PC-9 (cell line): ENCODE measurements around the gene EHBP1.

Experiments used
- CTCF ChIP-seq: fragments of 200-600 bp; sonication (generic); conservative IDR thresholded peaks from 2 replicates; pipeline ENCODE4 v1.6.1; 2017; ENCODE audit warnings: mixed run types, antibody characterized with exemption, mild to moderate bottlenecking, moderate library complexity
- EZH2 ChIP-seq: fragments of 200-600 bp; sonication (generic); IDR thresholded peaks from 2 replicates; pipeline ENCODE4 v1.8.0; 2017; ENCODE audit warnings: antibody characterized with exemption, low read depth

DNA sequence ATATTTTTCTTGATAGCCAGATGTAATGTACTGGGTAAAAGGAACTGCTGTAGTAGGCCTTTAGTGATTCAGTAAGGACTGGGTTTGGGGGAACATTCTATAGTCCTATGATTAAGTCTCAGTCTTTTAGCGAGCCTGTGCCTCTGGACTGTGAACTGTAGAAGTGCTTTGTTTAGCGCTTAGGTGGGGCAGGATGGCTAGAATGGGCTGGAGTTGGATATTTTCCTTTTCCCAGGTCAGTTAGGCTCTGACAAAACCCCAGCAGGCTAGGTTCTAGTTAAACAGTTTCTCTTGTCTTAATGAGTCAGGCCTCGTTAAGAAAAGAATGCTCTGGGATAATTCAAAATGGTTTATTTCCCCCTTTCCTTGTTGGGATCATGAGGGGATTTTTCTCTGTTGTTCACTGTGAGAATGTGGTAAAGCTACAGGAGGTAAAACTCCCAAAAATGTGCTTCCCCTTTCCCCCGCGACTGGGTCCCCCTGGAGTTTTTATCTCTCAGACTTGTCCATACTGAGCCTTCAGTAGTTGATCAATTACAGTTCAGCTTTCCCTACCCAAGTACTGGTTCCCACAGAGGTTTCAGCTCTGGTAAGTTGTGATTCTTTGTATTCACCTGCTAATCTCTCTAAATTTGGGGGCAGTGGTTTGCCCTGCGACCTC, 31.5 kb downstream of the EHBP1 start:
- TF ChIP-seq CTCF = no peak
- TF ChIP-seq EZH2 = no peak
